Mesendoderm (in vitro differentiated cells): Measurements from ENCODE around the gene SECTM1.

Experiments used
- DNase-seq: peaks from one replicate; pipeline ENCODE4 v3.0.0; 2013
- H2AK5ac ChIP-seq: 2 replicates; pipeline ENCODE4 v1.6.1; 2013; ENCODE audit warnings: low read length, inconsistent platforms
- H2BK120ac ChIP-seq: 2 replicates; pipeline ENCODE4 v1.6.1; 2013; ENCODE audit warnings: low read depth, mild to moderate bottlenecking, low read length, moderate library complexity, mixed read lengths
- H2BK15ac ChIP-seq: replicated peaks from 2 replicates; pipeline ENCODE4 v1.6.1; 2013; ENCODE audit warnings: low read depth, mild to moderate bottlenecking, moderate library complexity
- H2BK5ac ChIP-seq: 2 replicates; pipeline ENCODE4 v1.6.1; 2013; ENCODE audit warnings: low read length, inconsistent platforms
- H3K18ac ChIP-seq: 2 replicates; pipeline ENCODE4 v1.6.1; 2013; ENCODE audit warnings: mild to moderate bottlenecking, low read length, mixed read lengths
- H3K23ac ChIP-seq: one replicate; pipeline ENCODE4 v1.6.1; 2013; ENCODE audit warnings: low read length
- H3K27ac ChIP-seq: 2 replicates; pipeline ENCODE4 v1.5.1; 2013; ENCODE audit warnings: low read depth, mild to moderate bottlenecking, inconsistent platforms, low read length, moderate library complexity
- H3K27me3 ChIP-seq: 2 replicates; pipeline ENCODE4 v1.6.1; 2013; ENCODE audit warnings: low read length, control low read depth, mild to moderate bottlenecking, inconsistent platforms; ENCODE audit not compliant: insufficient read depth, poor library complexity
- H3K36me3 ChIP-seq: 2 replicates; pipeline ENCODE4 v1.6.1; 2013; ENCODE audit warnings: low read length, inconsistent platforms; ENCODE audit not compliant: control insufficient read depth, insufficient read depth
- H3K4ac ChIP-seq: one replicate; pipeline ENCODE4 v1.6.1; 2013; ENCODE audit warnings: low read depth, mild to moderate bottlenecking, low read length, moderate library complexity
- H3K4me1 ChIP-seq: 2 replicates; pipeline ENCODE4 v1.6.1; 2013; ENCODE audit warnings: low read depth, low read length, inconsistent platforms; ENCODE audit not compliant: control insufficient read depth
- H3K4me2 ChIP-seq: 2 replicates; pipeline ENCODE4 v1.6.1; 2013; ENCODE audit warnings: low read length
- H3K4me3 ChIP-seq: 2 replicates; pipeline ENCODE4 v1.5.1; 2013; ENCODE audit warnings: mild to moderate bottlenecking, low read length
- H3K56ac ChIP-seq: one replicate; pipeline ENCODE4 v1.6.1; 2013; ENCODE audit warnings: low read length
- H3K79me1 ChIP-seq: 2 replicates; pipeline ENCODE4 v1.6.1; 2013; ENCODE audit warnings: low read length, inconsistent platforms
- H3K79me2 ChIP-seq: 2 replicates; pipeline ENCODE4 v1.6.1; 2013; ENCODE audit warnings: mild to moderate bottlenecking, low read length; ENCODE audit not compliant: control insufficient read depth, insufficient read depth
- H3K9ac ChIP-seq: 2 replicates; pipeline ENCODE4 v1.6.1; 2013; ENCODE audit warnings: low read length, inconsistent platforms
- H4K5ac ChIP-seq: one replicate; pipeline ENCODE4 v1.6.1; 2013; ENCODE audit warnings: low read length
- H4K8ac ChIP-seq: one replicate; pipeline ENCODE4 v1.6.1; 2013; ENCODE audit warnings: low read depth, mild to moderate bottlenecking, control low read depth, low read length, moderate library complexity
- WGBS: extraction: QIAGEN DNeasy Blood & Tissue Kit; methylation state at CpG from one replicate; pipeline ENCODE4 v1.1.7; 2013; ENCODE audit warnings: low lambda C conversion rate, missing lambda C conversion rate; ENCODE audit not compliant: insufficient coverage; ENCODE audit errors: extremely low coverage; 5-methylcytosine and 5-hydroxymethylcytosine counted together

The SECTM1 gene

GRCh38 chr17:82355770-82356427, 22.3 kb upstream of the SECTM1 start:
- H2AK5ac ChIP-seq, result no peak overlapping the region
- no peak overlapping the region for H3K23ac ChIP-seq
- no peak overlapping the region for H3K18ac ChIP-seq
- no peak overlapping the region for H3K56ac ChIP-seq
- H3K27ac ChIP-seq, result no peak overlapping the region
- WGBS, result no CpG with 5 or more reads among the region's 11 CpGs
- no peak overlapping the region for H2BK120ac ChIP-seq
- DNase-seq, result no peak
- H3K9ac ChIP-seq, result no peak overlapping the region
- no peak overlapping the region for H3K4me3 ChIP-seq
- no peaks in the 10 kb centered on the region for H3K27me3 ChIP-seq
- no peaks in the 10 kb centered on the region for H3K79me2 ChIP-seq
- H2BK15ac ChIP-seq, result no peak overlapping the region
- H3K4me1 ChIP-seq, result no peaks in the 10 kb centered on the region
- H3K36me3 ChIP-seq, result no peaks in the 10 kb centered on the region
- no peak overlapping the region for H3K4ac ChIP-seq
- no peak overlapping the region for H2BK5ac ChIP-seq
- H3K79me1 ChIP-seq, result no peaks in the 10 kb centered on the region
- H3K4me2 ChIP-seq, result no peak overlapping the region
- H4K5ac ChIP-seq, result no peak overlapping the region
- H4K8ac ChIP-seq, result no peak overlapping the region

- H4K5ac ChIP-seq, result no peak overlapping the region
- no peak overlapping the region for H2BK15ac ChIP-seq
- H3K4ac ChIP-seq, result no peak overlapping the region
- no peaks in the 10 kb centered on the region for H3K4me1 ChIP-seq
- H2BK120ac ChIP-seq, result no peak overlapping the region
- no peaks in the 10 kb centered on the region for H3K79me1 ChIP-seq
- no peak overlapping the region for H4K8ac ChIP-seq
- H3K4me2 ChIP-seq, result no peak overlapping the region
- H3K18ac ChIP-seq, result no peak overlapping the region
- no peak for DNase-seq
- H2BK5ac ChIP-seq, result no peak overlapping the region
- H3K79me2 ChIP-seq, result no peaks in the 10 kb centered on the region
- no peaks in the 10 kb centered on the region for H3K27me3 ChIP-seq
- H3K4me3 ChIP-seq, result no peak overlapping the region
- H3K56ac ChIP-seq, result no peak overlapping the region
- no peak overlapping the region for H2AK5ac ChIP-seq
- no peaks in the 10 kb centered on the region for H3K36me3 ChIP-seq
- no peak overlapping the region for H3K9ac ChIP-seq
- no CpG with 5 or more reads among the region's 7 CpGs for WGBS
- no peak overlapping the region for H3K27ac ChIP-seq
- no peak overlapping the region for H3K23ac ChIP-seq
Observed at GRCh38 chr17:82354804-82355308, 21.3 kb upstream of the SECTM1 start.

GRCh38 chr17:82353484-82353883, 19.9 kb upstream of the SECTM1 start:
- Histone ChIP-seq H3K56ac (no peak overlapping the region), H2BK15ac (no peak overlapping the region), H4K8ac (no peak overlapping the region), H4K5ac (no peak overlapping the region), H3K27ac (no peak overlapping the region), H2AK5ac (no peak overlapping the region), H3K79me2 (no peaks in the 10 kb centered on the region), H3K18ac (no peak overlapping the region), H3K4me2 (no peak overlapping the region), H2BK5ac (no peak overlapping the region), H3K23ac (no peak overlapping the region), H3K4me3 (no peak overlapping the region), H3K4ac (no peak overlapping the region), H2BK120ac (no peak overlapping the region), H3K27me3 (no peaks in the 10 kb centered on the region), H3K4me1 (no peaks in the 10 kb centered on the region), H3K79me1 (no peaks in the 10 kb centered on the region), H3K36me3 (no peaks in the 10 kb centered on the region), H3K9ac (no peak overlapping the region)
- no CpG with 5 or more reads among the region's 8 CpGs for WGBS
- DNase-seq, result no peak

- peak; percentile 93 for DNase-seq
- no CpG with 5 or more reads among the region's 26 CpGs for WGBS
- H3K9ac ChIP-seq, result no peak overlapping the region
Observed at GRCh38 chr17:82351713-82352488, 18.3 kb upstream of the SECTM1 start.

GRCh38 chr17:82351254-82351712, 17.7 kb upstream of the SECTM1 start:
- Histone ChIP-seq H3K4me2 (no peak overlapping the region), H3K27me3 (no peaks in the 10 kb centered on the region), H3K79me2 (no peaks in the 10 kb centered on the region), H2AK5ac (no peak overlapping the region), H3K4me3 (no peak overlapping the region), H2BK120ac (no peak overlapping the region), H4K8ac (no peak overlapping the region), H2BK5ac (no peak overlapping the region), H3K56ac (no peak overlapping the region), H4K5ac (no peak overlapping the region), H3K79me1 (no peaks in the 10 kb centered on the region), H3K9ac (no peak overlapping the region), H3K18ac (no peak overlapping the region), H3K4me1 (no peaks in the 10 kb centered on the region), H3K27ac (no peak overlapping the region), H2BK15ac (no peak overlapping the region), H3K23ac (no peak overlapping the region), H3K4ac (no peak overlapping the region), H3K36me3 (no peaks in the 10 kb centered on the region)
- WGBS, result no CpG with 5 or more reads among the region's 21 CpGs
- no peak for DNase-seq

More at GRCh38 chr17:82351713-82352488, 18.3 kb upstream of the SECTM1 start:
- no peak overlapping the region for H4K8ac ChIP-seq
- no peaks in the 10 kb centered on the region for H3K36me3 ChIP-seq
- H3K23ac ChIP-seq, result no peak overlapping the region
- H3K79me2 ChIP-seq, result no peaks in the 10 kb centered on the region
- no peak overlapping the region for H3K27ac ChIP-seq
- no peak overlapping the region for H2BK120ac ChIP-seq
- H3K18ac ChIP-seq, result no peak overlapping the region
- no peaks in the 10 kb centered on the region for H3K27me3 ChIP-seq
- no peaks in the 10 kb centered on the region for H3K79me1 ChIP-seq
- no peak overlapping the region for H4K5ac ChIP-seq
- no peak overlapping the region for H3K4me3 ChIP-seq
- no peak overlapping the region for H3K4ac ChIP-seq
- H2BK15ac ChIP-seq, result no peak overlapping the region
- no peaks in the 10 kb centered on the region for H3K4me1 ChIP-seq
- no peak overlapping the region for H2BK5ac ChIP-seq
- no peak overlapping the region for H3K4me2 ChIP-seq
- no peak overlapping the region for H3K56ac ChIP-seq
- H2AK5ac ChIP-seq, result no peak overlapping the region
